Thoracic aorta (tissue), 2 donors: ENCODE data around the gene KIF6. TPM values are rescaled to one million over a fixed set of nuclear protein-coding genes. Genes with fewer than 3 reads are reported as not detected.

Experiments used
- ATAC-seq: fragments of 150-250 bp; one replicate; pipeline ENCODE4 v1.8.0; 2017; ENCODE audit warnings: low read depth; ENCODE audit not compliant: insufficient number of reproducible peaks, low FRiP score
- DNase-seq: peaks from one replicate; pipeline ENCODE4 v3.0.0-alpha.2; 2020; ENCODE audit warnings: low spot score
- H3K27ac ChIP-seq, 2 donors: fragments of 200-600 bp; sonication (generic); 1 replicate in 1 of 2; 2 replicates in 1 of 2; pipeline ENCODE4 v1.5.1; 2016; ENCODE audit warnings: mild to moderate bottlenecking in 2 of 2, moderate library complexity in 2 of 2
- H3K27me3 ChIP-seq: fragments of 200-600 bp; sonication (generic); replicated peaks from 2 replicates; pipeline ENCODE4 v1.6.0; 2016; ENCODE audit warnings: mild to moderate bottlenecking; ENCODE audit not compliant: insufficient read depth
- H3K36me3 ChIP-seq: fragments of 200-600 bp; sonication (generic); one replicate; pipeline ENCODE4 v1.5.1; 2016
- H3K4me1 ChIP-seq, 2 donors: fragments of 200-600 bp; sonication (generic); 1 replicate in 1 of 2; 2 replicates in 1 of 2; pipeline versions ENCODE4 v1.5.1 to v1.6.0; 2016; ENCODE audit warnings: low read depth in 2 of 2, mild to moderate bottlenecking in 1 of 2; ENCODE audit not compliant: control insufficient read depth in 1 of 2
- H3K4me3 ChIP-seq: fragments of 200-600 bp; sonication (generic); 2 replicates; pipeline ENCODE4 v1.5.1; 2016; ENCODE audit warnings: mild to moderate bottlenecking
- H3K9me3 ChIP-seq: fragments of 200-600 bp; sonication (generic); 2 replicates; pipeline ENCODE4 v1.5.1; 2016
- CTCF ChIP-seq: fragments of 200-600 bp; sonication (generic); IDR thresholded peaks from one replicate; pipeline ENCODE4 v1.5.1; 2019; ENCODE audit warnings: antibody characterized with exemption
- total RNA-seq, 2 donors: library from RNA; depleted of rRNA; stranded (reverse); fragments of >200 nt; gene quantifications; one replicate each; pipeline versions ENCODE4 v1.1.0 to v1.2.3, GENCODE V29; 2016

The KIF6 gene
- total RNA-seq, 2 donors from 2014 or later: not detected

- H3K4me1 ChIP-seq: peaks cover 0 to 8% of the 10 kb centered on the region in 2 donors
- H3K27me3 ChIP-seq: no peaks in the 10 kb centered on the region
- H3K27ac ChIP-seq: no peak overlapping the region
- H3K9me3 ChIP-seq: no peaks in the 10 kb centered on the region
- no peak for TF ChIP-seq CTCF
- no peak overlapping the region for H3K4me3 ChIP-seq
- no peak for ATAC-seq
- no peaks in the 10 kb centered on the region for H3K36me3 ChIP-seq
- no peak for DNase-seq
Measured at GRCh38 chr6:39380837-39381549, 344.2 kb downstream of the KIF6 start.

GRCh38 chr6:39378960-39379425, 346.2 kb downstream of the KIF6 start:
- no peak for TF ChIP-seq CTCF
- H3K9me3 ChIP-seq: no peaks in the 10 kb centered on the region
- H3K27me3 ChIP-seq: no peaks in the 10 kb centered on the region
- H3K27ac ChIP-seq: no peak overlapping the region
- no peaks in the 10 kb centered on the region for H3K36me3 ChIP-seq
- no peak for DNase-seq
- no peak overlapping the region for H3K4me3 ChIP-seq
- no peak for ATAC-seq
- H3K4me1 ChIP-seq: peaks cover 0 to 8% of the 10 kb centered on the region in 2 donors

GRCh38 chr6:39378175-39378959, 346.8 kb downstream of the KIF6 start:
- ATAC-seq (no peak), DNase-seq (no peak)
- H3K4me1 ChIP-seq: peaks cover 0 to 8% of the 10 kb centered on the region in 2 donors
- no peaks in the 10 kb centered on the region for H3K36me3 ChIP-seq
- H3K27me3 ChIP-seq: no peaks in the 10 kb centered on the region
- H3K27ac ChIP-seq: no peak overlapping the region
- H3K4me3 ChIP-seq: no peak overlapping the region
- no peaks in the 10 kb centered on the region for H3K9me3 ChIP-seq
- TF ChIP-seq CTCF: no peak

- TF ChIP-seq CTCF: peak; percentile 39
- H3K4me3 ChIP-seq: no peak overlapping the region
- DNase-seq: no peak
- H3K27me3 ChIP-seq: no peaks in the 10 kb centered on the region
- H3K27ac ChIP-seq: no peak overlapping the region
- H3K4me1 ChIP-seq: peaks cover 0 to 5% of the 10 kb centered on the region in 2 donors
- no peaks in the 10 kb centered on the region for H3K36me3 ChIP-seq
- ATAC-seq: no peak
- no peaks in the 10 kb centered on the region for H3K9me3 ChIP-seq
Measured at GRCh38 chr6:39377539-39377950, 347.7 kb downstream of the KIF6 start.

GRCh38 chr6:39375405-39375804, 349.8 kb downstream of the KIF6 start:
- H3K9me3 ChIP-seq: no peaks in the 10 kb centered on the region
- peaks cover 0 to 9% of the 10 kb centered on the region in 2 donors for H3K4me1 ChIP-seq
- DNase-seq (no peak), ATAC-seq (no peak)
- no peak for TF ChIP-seq CTCF
- no peak overlapping the region for H3K4me3 ChIP-seq
- H3K36me3 ChIP-seq: no peaks in the 10 kb centered on the region
- no peaks in the 10 kb centered on the region for H3K27me3 ChIP-seq
- no peak overlapping the region for H3K27ac ChIP-seq
